SK-N-SH (cell line): Measurements from ENCODE around the gene ELK1. TPM values are rescaled to one million over a fixed set of nuclear protein-coding genes. Genes with fewer than 3 reads are reported as not detected.

Experiments used
- CTCF ChIA-PET: fragments of 300-600, 350-600 bp; formaldehyde crosslinking; extraction: SDS; loops from one replicate; lab custom pipeline; 2021; lab: Yijun Ruan, JAX
- POLR2A ChIA-PET: fragments of 350-600 bp; sonication (Branson Sonifier 250); formaldehyde crosslinking; extraction: SDS; loops from one replicate; lab custom pipeline; 2020; ENCODE audit warnings: antibody characterized with exemption, inconsistent platforms; lab: Yijun Ruan, JAX
- DNase-seq: peaks from one replicate; pipeline ENCODE4 v3.0.0; 2012
- H2AFZ ChIP-seq: fragments of 200-600 bp; sonication (generic); 2 replicates; pipeline ENCODE4 v1.8.1; 2016; ENCODE audit warnings: antibody characterized with exemption, mild to moderate bottlenecking, low read depth
- H3F3A ChIP-seq: fragments of 200-600 bp; sonication (generic); replicated peaks from 2 replicates; pipeline ENCODE3; 2016; ENCODE audit warnings: antibody characterized with exemption, mild to moderate bottlenecking; ENCODE audit not compliant: insufficient read depth
- H3K27ac ChIP-seq, 2 experiments: fragments of 200-500 bp in 1 of 2; fragments of 200-600 bp in 1 of 2; sonication (Bioruptor generic) in 1 of 2; sonication (generic), shearing (Covaris generic) in 1 of 2; 2 replicates each; pipeline versions ENCODE4 v1.5.1 to v1.6.1; 2014 to 2016; ENCODE audit warnings: low read depth in 2 of 2, inconsistent platforms in 1 of 2, low read length in 1 of 2, mild to moderate bottlenecking in 1 of 2, mixed read lengths in 1 of 2
- H3K27me3 ChIP-seq: fragments of 200-600 bp; sonication (generic), shearing (Covaris generic); 2 replicates; pipeline ENCODE4 v1.6.1; 2016; ENCODE audit warnings: mixed run types; ENCODE audit not compliant: insufficient read depth
- H3K36me3 ChIP-seq, 2 experiments: fragments of 200-500 bp in 1 of 2; fragments of 200-600 bp in 1 of 2; sonication (Bioruptor generic) in 1 of 2; sonication (generic) in 1 of 2; replicated peaks in 1 of 2; 2 replicates each; pipeline versions ENCODE3 to v1.5.1; 2014 to 2016; ENCODE audit warnings: low read length in 1 of 2, mild to moderate bottlenecking in 1 of 2; ENCODE audit not compliant: insufficient read depth in 2 of 2, control insufficient read depth in 1 of 2
- H3K4me1 ChIP-seq, 2 experiments: fragments of 200-500 bp in 1 of 2; fragments of 200-600 bp in 1 of 2; sonication (Bioruptor generic) in 1 of 2; sonication (generic), shearing (Covaris generic) in 1 of 2; 2 replicates each; pipeline versions ENCODE4 v1.5.1 to v1.6.1; 2014 to 2016; ENCODE audit warnings: low read depth in 1 of 2, low read length in 1 of 2, mixed run types in 1 of 2; ENCODE audit not compliant: insufficient read depth in 2 of 2, control insufficient read depth in 1 of 2
- H3K4me2 ChIP-seq: fragments of 200-600 bp; sonication (generic), shearing (Covaris generic); 2 replicates; pipeline ENCODE4 v1.6.1; 2017; ENCODE audit warnings: mixed run types
- H3K4me3 ChIP-seq, 2 experiments: fragments of 200-500 bp in 1 of 2; fragments of 200-600 bp in 1 of 2; sonication (Bioruptor generic) in 1 of 2; sonication (generic), shearing (Covaris generic) in 1 of 2; 2 replicates each; pipeline versions ENCODE4 v1.5.1 to v1.8.1; 2014 to 2016; ENCODE audit warnings: low read depth in 2 of 2, inconsistent platforms in 1 of 2, low read length in 1 of 2, mild to moderate bottlenecking in 1 of 2, mixed read lengths in 1 of 2, moderate library complexity in 1 of 2
- H3K79me2 ChIP-seq: fragments of 200-600 bp; sonication (generic); 2 replicates; pipeline ENCODE4 v1.8.1; 2017; ENCODE audit warnings: mild to moderate bottlenecking; ENCODE audit not compliant: insufficient read depth
- H3K9ac ChIP-seq: fragments of 200-600 bp; sonication (generic); 2 replicates; pipeline ENCODE4 v1.6.1; 2017; ENCODE audit warnings: mixed run types
- H3K9me2 ChIP-seq: fragments of 200-600 bp; sonication (generic); 2 replicates; pipeline ENCODE4 v1.6.1; 2017; ENCODE audit warnings: mixed run types
- H3K9me3 ChIP-seq: fragments of 200-600 bp; sonication (generic); 2 replicates; pipeline ENCODE4 v1.6.1; 2017; ENCODE audit warnings: mixed run types, mild to moderate bottlenecking, moderate library complexity
- H4K20me1 ChIP-seq: fragments of 200-600 bp; sonication (generic); 2 replicates; pipeline ENCODE4 v1.6.1; 2017; ENCODE audit warnings: mild to moderate bottlenecking, mixed run types; ENCODE audit not compliant: insufficient read depth
- EP300 ChIP-seq, 2 experiments: IDR thresholded peaks; 2 replicates each; pipeline versions ENCODE4 v1.4.0 to v1.6.1; 2012; ENCODE audit warnings: borderline replicate concordance in 1 of 2, low read depth in 1 of 2, low read length in 1 of 2
- FOSL2 ChIP-seq: IDR thresholded peaks from 2 replicates; pipeline ENCODE4 v1.4.0; 2012; ENCODE audit warnings: low read depth, mild to moderate bottlenecking, moderate library complexity, borderline replicate concordance
- FOXJ3 ChIP-seq: sonication (generic); formaldehyde crosslinking; IDR thresholded peaks from 2 replicates; pipeline ENCODE4 v1.5.1; 2020; ENCODE audit warnings: mild to moderate bottlenecking, missing genetic modification reagents
- FOXM1 ChIP-seq: IDR thresholded peaks from 2 replicates; pipeline ENCODE4 v1.4.0; 2012; ENCODE audit warnings: low read depth, mild to moderate bottlenecking
- GATA2 ChIP-seq: sonication (generic); formaldehyde crosslinking; IDR thresholded peaks from 2 replicates; pipeline ENCODE4 v1.5.0; 2020; ENCODE audit warnings: mild to moderate bottlenecking, missing genetic modification reagents
- JUND ChIP-seq: IDR thresholded peaks from 2 replicates; pipeline ENCODE4 v1.4.0; 2012
- MXI1 ChIP-seq: IDR thresholded peaks from 2 replicates; pipeline ENCODE4 v1.6.1; 2012; ENCODE audit warnings: mild to moderate bottlenecking, low read depth, low read length, improper control_type of control experiment
- NFIC ChIP-seq: IDR thresholded peaks from 2 replicates; pipeline ENCODE4 v1.4.0; 2012; ENCODE audit warnings: borderline replicate concordance
- NRF1 ChIP-seq: IDR thresholded peaks from 2 replicates; pipeline ENCODE4 v1.6.1; 2012; ENCODE audit warnings: low read depth, mild to moderate bottlenecking, low read length
- POLR2AphosphoS5 ChIP-seq: IDR thresholded peaks from 2 replicates; pipeline ENCODE4 v1.6.1; 2012; ENCODE audit warnings: low read depth, low read length
- RAD21 ChIP-seq: IDR thresholded peaks from 2 replicates; pipeline ENCODE4 v1.6.1; 2012; ENCODE audit warnings: mild to moderate bottlenecking, low read length
- SMC3 ChIP-seq: IDR thresholded peaks from 2 replicates; pipeline ENCODE4 v1.6.1; 2012; ENCODE audit warnings: low read depth, low read length, improper control_type of control experiment
- TAF1 ChIP-seq: IDR thresholded peaks from 2 replicates; pipeline ENCODE4 v1.6.1; 2012; ENCODE audit warnings: low read depth, mild to moderate bottlenecking, low read length, moderate library complexity, borderline replicate concordance
- TEAD4 ChIP-seq: IDR thresholded peaks from 2 replicates; pipeline ENCODE4 v1.4.0; 2012; ENCODE audit warnings: mild to moderate bottlenecking, borderline replicate concordance; ENCODE audit not compliant: insufficient read depth
- YY1 ChIP-seq: IDR thresholded peaks from 2 replicates; pipeline ENCODE4 v1.4.0; 2012; ENCODE audit warnings: low read depth, mild to moderate bottlenecking
- WGBS: methylation state at CpG from one replicate; pipeline ENCODE4 v1.1.6; 2017; ENCODE audit warnings: low lambda C conversion rate; 5-methylcytosine and 5-hydroxymethylcytosine counted together
- polyA plus RNA-seq, 3 experiments: library from polyadenylated mRNA; depleted of rRNA; stranded (reverse); fragments of >200 nt; gene quantifications; 2 replicates each; pipeline ENCODE4 v1.2.3, GENCODE V29; 2012
- TF ChIP-seq, protein P1 (sequence below): IDR thresholded peaks from 2 replicates; pipeline ENCODE4; 2012
- TF ChIP-seq, protein P2 (sequence below): IDR thresholded peaks from 2 replicates; pipeline ENCODE4 v1.4.0; 2012; ENCODE audit warnings: low read depth, borderline replicate concordance
- TF ChIP-seq, protein P3 (sequence below): IDR thresholded peaks from 2 replicates; pipeline ENCODE4 v1.4.0; 2012; ENCODE audit warnings: low read depth, borderline replicate concordance
- TF ChIP-seq, protein P4 (sequence below): IDR thresholded peaks from 2 replicates; pipeline ENCODE4 v1.6.1; 2012; ENCODE audit warnings: mild to moderate bottlenecking, low read depth, low read length, moderate library complexity
- TF ChIP-seq, protein P5 (sequence below): fragments of 150-350 bp; IDR thresholded peaks from 2 replicates; pipeline ENCODE4 v1.6.1; 2017; ENCODE audit warnings: antibody characterized with exemption, low read length, low read depth, borderline replicate concordance

ELK1 gene
- polyA plus RNA-seq, 1 of the 3 experiments (the other 2 are of a cell fraction): 14.6 TPM

DNA sequence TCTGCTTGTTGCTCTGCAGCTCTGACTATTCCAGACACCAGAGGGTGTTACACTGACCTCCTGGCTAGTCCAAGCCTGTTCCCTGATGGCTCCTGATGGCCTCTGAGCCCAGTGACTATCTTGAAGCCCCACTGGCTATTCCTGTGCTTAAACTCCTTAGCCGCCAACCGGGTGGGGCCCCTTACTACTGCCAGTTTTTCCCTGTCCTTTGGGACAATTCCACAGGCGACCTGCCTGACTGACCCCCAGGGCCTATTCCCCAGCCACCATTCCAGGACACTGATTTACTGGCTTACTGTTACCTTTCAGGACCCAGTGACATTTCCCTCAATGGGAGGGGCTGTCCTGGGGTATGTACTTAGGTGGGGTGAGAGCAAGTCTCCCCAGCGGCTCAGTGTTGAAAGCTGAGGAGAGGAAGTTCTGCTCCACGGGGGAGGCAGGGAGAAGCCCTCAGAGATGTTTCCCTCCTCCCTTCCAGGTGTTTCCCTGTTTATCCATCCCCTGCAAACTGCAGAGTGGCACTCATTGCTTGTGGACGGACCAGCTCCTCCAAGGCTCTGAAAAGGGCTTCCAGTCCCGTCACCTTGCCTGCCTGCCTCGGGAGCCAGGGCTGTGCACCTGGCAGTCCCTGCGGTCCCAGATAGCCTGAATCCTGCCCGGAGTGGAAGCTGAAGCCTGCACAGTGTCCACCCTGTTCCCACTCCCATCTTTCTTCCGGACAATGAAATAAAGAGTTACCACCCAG, 64.1 kb downstream of the ELK1 start:
- H3K36me3 ChIP-seq: peaks cover 0 to 2% of the 10 kb centered on the region in 2 experiments
- POLR2A ChIA-PET: interaction anchor here (0.6 kb wide), 1 partner anchor 37 kb away, joined by 3 read pairs; no protein-coding TSS in a partner anchor
- H3K27me3 ChIP-seq: no peaks in the 10 kb centered on the region
- H3K4me3 ChIP-seq: no peak overlapping the region
- no peaks in the 10 kb centered on the region for H3K9me2 ChIP-seq
- no peak overlapping the region for H2AFZ ChIP-seq
- no peaks in the 10 kb centered on the region for H4K20me1 ChIP-seq
- TF ChIP-seq NRF1 (no peak), FOXJ3 (no peak), SMC3 (no peak), FOXM1 (no peak), TEAD4 (no peak), YY1 (no peak), GATA2 (no peak), POLR2AphosphoS5 (no peak), MXI1 (no peak), RAD21 (no peak), EP300 (IDR thresholded peaks at IDR 0.05; ENCODE audit: borderline replicate concordance in 1 of 2, low read depth in 1 of 2, low read length in 1 of 2) (no peak), FOSL2 (no peak), NFIC (no peak), TAF1 (no peak), JUND (no peak)
- TF ChIP-seq, protein P1, sequence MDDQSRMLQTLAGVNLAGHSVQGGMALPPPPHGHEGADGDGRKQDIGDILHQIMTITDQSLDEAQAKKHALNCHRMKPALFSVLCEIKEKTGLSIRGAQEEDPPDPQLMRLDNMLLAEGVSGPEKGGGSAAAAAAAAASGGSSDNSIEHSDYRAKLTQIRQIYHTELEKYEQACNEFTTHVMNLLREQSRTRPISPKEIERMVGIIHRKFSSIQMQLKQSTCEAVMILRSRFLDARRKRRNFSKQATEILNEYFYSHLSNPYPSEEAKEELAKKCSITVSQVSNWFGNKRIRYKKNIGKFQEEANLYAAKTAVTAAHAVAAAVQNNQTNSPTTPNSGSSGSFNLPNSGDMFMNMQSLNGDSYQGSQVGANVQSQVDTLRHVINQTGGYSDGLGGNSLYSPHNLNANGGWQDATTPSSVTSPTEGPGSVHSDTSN: no peak
- TF ChIP-seq, protein P2, sequence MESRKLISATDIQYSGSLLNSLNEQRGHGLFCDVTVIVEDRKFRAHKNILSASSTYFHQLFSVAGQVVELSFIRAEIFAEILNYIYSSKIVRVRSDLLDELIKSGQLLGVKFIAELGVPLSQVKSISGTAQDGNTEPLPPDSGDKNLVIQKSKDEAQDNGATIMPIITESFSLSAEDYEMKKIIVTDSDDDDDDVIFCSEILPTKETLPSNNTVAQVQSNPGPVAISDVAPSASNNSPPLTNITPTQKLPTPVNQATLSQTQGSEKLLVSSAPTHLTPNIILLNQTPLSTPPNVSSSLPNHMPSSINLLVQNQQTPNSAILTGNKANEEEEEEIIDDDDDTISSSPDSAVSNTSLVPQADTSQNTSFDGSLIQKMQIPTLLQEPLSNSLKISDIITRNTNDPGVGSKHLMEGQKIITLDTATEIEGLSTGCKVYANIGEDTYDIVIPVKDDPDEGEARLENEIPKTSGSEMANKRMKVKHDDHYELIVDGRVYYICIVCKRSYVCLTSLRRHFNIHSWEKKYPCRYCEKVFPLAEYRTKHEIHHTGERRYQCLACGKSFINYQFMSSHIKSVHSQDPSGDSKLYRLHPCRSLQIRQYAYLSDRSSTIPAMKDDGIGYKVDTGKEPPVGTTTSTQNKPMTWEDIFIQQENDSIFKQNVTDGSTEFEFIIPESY: no peak
- TF ChIP-seq, protein P3, sequence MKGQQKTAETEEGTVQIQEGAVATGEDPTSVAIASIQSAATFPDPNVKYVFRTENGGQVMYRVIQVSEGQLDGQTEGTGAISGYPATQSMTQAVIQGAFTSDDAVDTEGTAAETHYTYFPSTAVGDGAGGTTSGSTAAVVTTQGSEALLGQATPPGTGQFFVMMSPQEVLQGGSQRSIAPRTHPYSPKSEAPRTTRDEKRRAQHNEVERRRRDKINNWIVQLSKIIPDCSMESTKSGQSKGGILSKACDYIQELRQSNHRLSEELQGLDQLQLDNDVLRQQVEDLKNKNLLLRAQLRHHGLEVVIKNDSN: no peak
- TF ChIP-seq, protein P4, sequence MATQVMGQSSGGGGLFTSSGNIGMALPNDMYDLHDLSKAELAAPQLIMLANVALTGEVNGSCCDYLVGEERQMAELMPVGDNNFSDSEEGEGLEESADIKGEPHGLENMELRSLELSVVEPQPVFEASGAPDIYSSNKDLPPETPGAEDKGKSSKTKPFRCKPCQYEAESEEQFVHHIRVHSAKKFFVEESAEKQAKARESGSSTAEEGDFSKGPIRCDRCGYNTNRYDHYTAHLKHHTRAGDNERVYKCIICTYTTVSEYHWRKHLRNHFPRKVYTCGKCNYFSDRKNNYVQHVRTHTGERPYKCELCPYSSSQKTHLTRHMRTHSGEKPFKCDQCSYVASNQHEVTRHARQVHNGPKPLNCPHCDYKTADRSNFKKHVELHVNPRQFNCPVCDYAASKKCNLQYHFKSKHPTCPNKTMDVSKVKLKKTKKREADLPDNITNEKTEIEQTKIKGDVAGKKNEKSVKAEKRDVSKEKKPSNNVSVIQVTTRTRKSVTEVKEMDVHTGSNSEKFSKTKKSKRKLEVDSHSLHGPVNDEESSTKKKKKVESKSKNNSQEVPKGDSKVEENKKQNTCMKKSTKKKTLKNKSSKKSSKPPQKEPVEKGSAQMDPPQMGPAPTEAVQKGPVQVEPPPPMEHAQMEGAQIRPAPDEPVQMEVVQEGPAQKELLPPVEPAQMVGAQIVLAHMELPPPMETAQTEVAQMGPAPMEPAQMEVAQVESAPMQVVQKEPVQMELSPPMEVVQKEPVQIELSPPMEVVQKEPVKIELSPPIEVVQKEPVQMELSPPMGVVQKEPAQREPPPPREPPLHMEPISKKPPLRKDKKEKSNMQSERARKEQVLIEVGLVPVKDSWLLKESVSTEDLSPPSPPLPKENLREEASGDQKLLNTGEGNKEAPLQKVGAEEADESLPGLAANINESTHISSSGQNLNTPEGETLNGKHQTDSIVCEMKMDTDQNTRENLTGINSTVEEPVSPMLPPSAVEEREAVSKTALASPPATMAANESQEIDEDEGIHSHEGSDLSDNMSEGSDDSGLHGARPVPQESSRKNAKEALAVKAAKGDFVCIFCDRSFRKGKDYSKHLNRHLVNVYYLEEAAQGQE: no peak
- TF ChIP-seq, protein P5, sequence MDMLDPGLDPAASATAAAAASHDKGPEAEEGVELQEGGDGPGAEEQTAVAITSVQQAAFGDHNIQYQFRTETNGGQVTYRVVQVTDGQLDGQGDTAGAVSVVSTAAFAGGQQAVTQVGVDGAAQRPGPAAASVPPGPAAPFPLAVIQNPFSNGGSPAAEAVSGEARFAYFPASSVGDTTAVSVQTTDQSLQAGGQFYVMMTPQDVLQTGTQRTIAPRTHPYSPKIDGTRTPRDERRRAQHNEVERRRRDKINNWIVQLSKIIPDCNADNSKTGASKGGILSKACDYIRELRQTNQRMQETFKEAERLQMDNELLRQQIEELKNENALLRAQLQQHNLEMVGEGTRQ: no peak
- 74% methylated on average over 6 of the region's 11 CpGs for WGBS
- H3K27ac ChIP-seq: no peak overlapping the region
- H3K4me2 ChIP-seq: no peak overlapping the region
- CTCF ChIA-PET: interaction anchor here (0.6 to 1.6 kb wide), 2 partner anchors 58 to 394 kb away, joined by 3 to 5 read pairs; no protein-coding TSS in a partner anchor
- H3K9me3 ChIP-seq: no peaks in the 10 kb centered on the region
- H3K79me2 ChIP-seq: peaks cover 13% of the 10 kb centered on the region; the same call in 1 of the 2 replicates
- DNase-seq: no peak
- H3K4me1 ChIP-seq: peaks cover 0 to 2% of the 10 kb centered on the region in 2 experiments; a peak in 1 of 4 replicates
- H3F3A ChIP-seq: peaks cover 8% of the 10 kb centered on the region
- H3K9ac ChIP-seq: no peak overlapping the region
